Endodermal cell (in vitro differentiated cells): ENCODE data around the gene CNKSR2. TPM values are rescaled to one million over a fixed set of nuclear protein-coding genes. Genes with fewer than 3 reads are reported as not detected.

Experiments
- DNase-seq: peaks from one replicate; pipeline ENCODE4 v3.0.0-alpha.2; 2017
- H3K27ac ChIP-seq: 2 replicates; pipeline ENCODE4 v1.5.1; 2013; ENCODE audit warnings: mild to moderate bottlenecking, low read depth, low read length, moderate library complexity
- H3K27me3 ChIP-seq: 2 replicates; pipeline ENCODE4 v1.6.1; 2013; ENCODE audit warnings: mild to moderate bottlenecking, low read length, moderate library complexity; ENCODE audit not compliant: insufficient read depth, control insufficient read depth, poor library complexity, severe bottlenecking
- H3K36me3 ChIP-seq: 2 replicates; pipeline ENCODE4 v1.7.0; 2013; ENCODE audit warnings: mild to moderate bottlenecking, low read length, moderate library complexity; ENCODE audit not compliant: control insufficient read depth, insufficient read depth
- H3K4me1 ChIP-seq: one replicate; pipeline ENCODE4 v1.7.0; 2013; ENCODE audit warnings: low read length; ENCODE audit not compliant: control insufficient read depth, insufficient read depth
- H3K4me3 ChIP-seq: 2 replicates; pipeline ENCODE4 v1.5.1; 2013; ENCODE audit warnings: mild to moderate bottlenecking, low read length, moderate library complexity
- H3K9ac ChIP-seq: 2 replicates; pipeline ENCODE4 v1.6.1; 2013; ENCODE audit warnings: mild to moderate bottlenecking, low read length, moderate library complexity; ENCODE audit not compliant: poor library complexity, severe bottlenecking; ENCODE audit errors: extremely low read depth
- H3K9me3 ChIP-seq: 2 replicates; pipeline ENCODE4 v1.6.1; 2013; ENCODE audit warnings: mild to moderate bottlenecking, low read length, moderate library complexity; ENCODE audit not compliant: control insufficient read depth
- H3K27ac Mint-ChIP-seq: 2 replicates; pipeline ENCODE4 v1.8.0; 2020; ENCODE audit warnings: mixed read lengths
- H3K27me3 Mint-ChIP-seq: 2 replicates; pipeline ENCODE4 v1.8.0; 2021; ENCODE audit warnings: mild to moderate bottlenecking, mixed read lengths; ENCODE audit not compliant: insufficient read depth
- H3K36me3 Mint-ChIP-seq: 2 replicates; pipeline ENCODE4 v1.8.0; 2020; ENCODE audit warnings: low read depth, mixed read lengths
- H3K4me1 Mint-ChIP-seq: 2 replicates; pipeline ENCODE4 v1.8.0; 2020; ENCODE audit warnings: mixed read lengths
- H3K4me3 Mint-ChIP-seq: 2 replicates; pipeline ENCODE4 v1.8.0; 2020; ENCODE audit warnings: mild to moderate bottlenecking, moderate library complexity, mixed read lengths
- H3K9me3 Mint-ChIP-seq: 2 replicates; pipeline ENCODE4 v1.8.0; 2020; ENCODE audit warnings: mild to moderate bottlenecking, mixed read lengths
- CTCF ChIP-seq: fragments of 200-600 bp; sonication (generic); conservative IDR thresholded peaks from 2 replicates; pipeline ENCODE4 v1.5.0; 2021; ENCODE audit warnings: antibody characterized with exemption, mild to moderate bottlenecking
- WGBS, 2 experiments: methylation state at CpG; one replicate each; pipeline versions ENCODE4 v1.1.5 to v1.1.7; 2013; ENCODE audit warnings: missing lambda C conversion rate in 2 of 2, mixed read lengths in 1 of 2; ENCODE audit not compliant: insufficient coverage in 1 of 2, insufficient read length in 1 of 2; 5-methylcytosine and 5-hydroxymethylcytosine counted together
- total RNA-seq, 2 donors: library from RNA; stranded (reverse); fragmentation: NEBNext Ultra II Directional in 1 of 2; extraction: Animal tissue kit (Norgen Biotek cat#: 25700) in 1 of 2; gene quantifications; 2 replicates in 1 of 2; 3 replicates in 1 of 2; pipeline ENCODE4 v1.2.1, GENCODE V29; 2021

Gene CNKSR2
- total RNA-seq, 2 donors from 2014 or later, result 16.9 to 28.7 TPM

DNA sequence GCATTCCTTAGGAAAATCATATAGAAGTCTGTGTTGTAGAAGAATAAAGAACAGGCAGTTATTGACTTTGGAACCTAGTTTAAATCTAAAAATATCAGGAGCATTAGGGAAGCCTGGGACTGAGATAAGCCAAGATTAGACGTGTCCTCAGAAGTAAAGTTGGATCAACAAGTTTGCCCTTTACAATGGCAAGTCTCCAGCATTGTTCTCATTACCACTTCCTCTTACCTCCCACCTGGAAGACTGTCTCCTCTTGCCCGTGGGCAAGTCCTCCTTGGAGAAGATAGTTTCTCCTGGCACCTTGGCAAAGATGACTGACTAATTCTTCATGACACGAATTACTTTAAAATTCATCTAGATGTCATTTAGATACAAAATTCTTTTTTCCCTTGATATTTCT lies 37.8 kb downstream of the CNKSR2 start:
- DNase-seq, result no peak
- Mint-ChIP-seq H3K27me3 (no peaks in the 10 kb centered on the region), H3K9me3 (no peaks in the 10 kb centered on the region), H3K36me3 (peaks cover 2% of the 10 kb centered on the region), H3K4me1 (peaks cover 14% of the 10 kb centered on the region), H3K27ac (no peak overlapping the region), H3K4me3 (no peak overlapping the region)
- H3K4me3 ChIP-seq, result no peak overlapping the region
- no peaks in the 10 kb centered on the region for H3K36me3 ChIP-seq
- H3K9me3 ChIP-seq, result no peaks in the 10 kb centered on the region
- no peak overlapping the region for H3K27ac ChIP-seq
- no peaks in the 10 kb centered on the region for H3K27me3 ChIP-seq
- no peak overlapping the region for H3K9ac ChIP-seq
- no peaks in the 10 kb centered on the region for H3K4me1 ChIP-seq
- WGBS, 2 experiments, result 66% methylated on average over 3 of the region's 3 CpGs; no CpG with 5 or more reads in 1 of the 2 experiments
- no peak for TF ChIP-seq CTCF

- Histone ChIP-seq H3K9ac (no peak overlapping the region), H3K9me3 (no peaks in the 10 kb centered on the region), H3K27me3 (no peaks in the 10 kb centered on the region), H3K4me1 (no peaks in the 10 kb centered on the region), H3K36me3 (no peaks in the 10 kb centered on the region), H3K4me3 (no peak overlapping the region), H3K27ac (no peak overlapping the region)
- no peaks in the 10 kb centered on the region for H3K9me3 Mint-ChIP-seq
- DNase-seq, result no peak
- peaks cover 2% of the 10 kb centered on the region for H3K36me3 Mint-ChIP-seq
- H3K27me3 Mint-ChIP-seq, result no peaks in the 10 kb centered on the region
- TF ChIP-seq CTCF, result no peak
- no peak overlapping the region for H3K4me3 Mint-ChIP-seq
- H3K27ac Mint-ChIP-seq, result no peak overlapping the region
- WGBS, 2 experiments, result 95 to 100% methylated on average over 1 to 3 of the region's 3 CpGs
- peaks cover 14% of the 10 kb centered on the region for H3K4me1 Mint-ChIP-seq
These were observed 38.7 kb downstream of the CNKSR2 start for GRCh38 chrX:21412883-21413282.

- no peak overlapping the region for H3K4me3 Mint-ChIP-seq
- H3K4me1 ChIP-seq, result no peaks in the 10 kb centered on the region
- no CpG with 5 or more reads among the region's 2 CpGs for WGBS, 2 experiments
These were observed 52.9 kb downstream of the CNKSR2 start for GRCh38 chrX:21427086-21427485.

More at GRCh38 chrX:21427086-21427485, 52.9 kb downstream of the CNKSR2 start:
- H3K27me3 Mint-ChIP-seq, result no peaks in the 10 kb centered on the region
- no peak for DNase-seq
- no peak for TF ChIP-seq CTCF
- H3K9ac ChIP-seq, result no peak overlapping the region
- no peaks in the 10 kb centered on the region for H3K9me3 Mint-ChIP-seq
- no peaks in the 10 kb centered on the region for H3K27me3 ChIP-seq
- no peak overlapping the region for H3K4me3 ChIP-seq
- H3K4me1 Mint-ChIP-seq, result no peaks in the 10 kb centered on the region
- H3K27ac Mint-ChIP-seq, result no peak overlapping the region
- no peaks in the 10 kb centered on the region for H3K36me3 ChIP-seq
- H3K27ac ChIP-seq, result no peak overlapping the region
- H3K36me3 Mint-ChIP-seq, result peaks cover 4% of the 10 kb centered on the region
- no peaks in the 10 kb centered on the region for H3K9me3 ChIP-seq
